NCI-H2107 treated with DMSO at 0.1 percent for 48 hours (cell line): ENCODE data around the gene SETD1A.

ENCODE experiments used
- DNase-seq: peaks from one replicate; lab custom pipeline; 2025; ENCODE audit not compliant: unreplicated experiment; lab: John Stamatoyannopoulos, UW

Gene SETD1A

GRCh38 chr16:30953511-30954124, 3.9 kb upstream of the SETD1A start:
- DNase-seq: peak; percentile 18

GRCh38 chr16:30954993-30955392, 2.6 kb upstream of the SETD1A start:
- DNase-seq: no peak

GRCh38 chr16:30956601-30957455, 726 bp upstream of the SETD1A start:
- DNase-seq: peak; percentile 34

- DNase-seq: peak; percentile 8
These were observed 873 bp downstream of the SETD1A start for GRCh38 chr16:30958175-30959079.

GRCh38 chr16:30961384-30961783, 3.8 kb downstream of the SETD1A start:
- no peak for DNase-seq

- no peak for DNase-seq
These were observed 6.5 kb downstream of the SETD1A start for GRCh38 chr16:30963925-30964511.

GRCh38 chr16:30964574-30965226, 7.1 kb downstream of the SETD1A start:
- no peak for DNase-seq

GRCh38 chr16:30965436-30965835, 7.9 kb downstream of the SETD1A start:
- DNase-seq: no peak

GRCh38 chr16:30966033-30966619, 8.6 kb downstream of the SETD1A start:
- no peak for DNase-seq

GRCh38 chr16:30967795-30968194, 10.2 kb downstream of the SETD1A start:
- no peak for DNase-seq

- DNase-seq: no peak
These were observed 11.8 kb downstream of the SETD1A start for GRCh38 chr16:30969246-30969842.

GRCh38 chr16:30971298-30971697, 13.7 kb downstream of the SETD1A start:
- DNase-seq: no peak

GRCh38 chr16:30972872-30973271, 15.3 kb downstream of the SETD1A start:
- no peak for DNase-seq

GRCh38 chr16:30974348-30974747, 16.8 kb downstream of the SETD1A start:
- no peak for DNase-seq

- DNase-seq: no peak
These were observed 18.9 kb downstream of the SETD1A start for GRCh38 chr16:30976486-30976885.

- no peak for DNase-seq
These were observed 19.9 kb downstream of the SETD1A start for GRCh38 chr16:30977502-30977901.

GRCh38 chr16:30979170-30980022, 21.8 kb downstream of the SETD1A start:
- DNase-seq: no peak

- DNase-seq: no peak
These were observed 22.4 kb downstream of the SETD1A start for GRCh38 chr16:30980023-30980371.

GRCh38 chr16:30980434-30980833, 22.9 kb downstream of the SETD1A start:
- DNase-seq: no peak
